PC-3 (cell line): ENCODE data around the gene MASP2. TPM values are rescaled to one million over a fixed set of nuclear protein-coding genes. Genes with fewer than 3 reads are reported as not detected.
"Not testable (repeated sequence)": the region's sequence is repeated elsewhere in the genome, so short reads cannot be mapped to it uniquely, and the experiment has no call there.

ENCODE experiments used
- ATAC-seq: fragments of 200-7000 bp; cut with Tn5 transposase; 2 replicates; pipeline ENCODE4 v1.9.1; 2020; ENCODE audit warnings: mild to moderate bottlenecking, moderate library complexity
- BruUV-seq: library from RNA; stranded (reverse); fragments of 400-500 nt; replicated peaks from 2 replicates; lab custom pipeline; 2021; lab: Mats Ljungman, UMichigan
- CTCF ChIA-PET: fragments of 300-600 bp; sonication (Branson Sonifier 250); formaldehyde crosslinking; loops from one replicate; lab custom pipeline; 2022; ENCODE audit warnings: antibody characterized with exemption; lab: Charles Lee
- POLR2A ChIA-PET: fragments of 300-600 bp; sonication (Branson Sonifier 250); formaldehyde crosslinking; loops from one replicate; lab custom pipeline; 2022; ENCODE audit warnings: antibody characterized with exemption; ENCODE audit not compliant: unreplicated experiment; lab: Charles Lee
- DNase-seq: peaks from one replicate; pipeline ENCODE4 v3.0.0-alpha.2; 2015
- H2AFZ ChIP-seq: fragments of 300-600 bp; sonication (generic); 2 replicates; pipeline ENCODE4 v1.6.0; 2016; ENCODE audit warnings: antibody characterized with exemption, low read length
- H3F3A ChIP-seq: fragments of 300-600 bp; sonication (generic); one replicate; pipeline ENCODE4 v1.6.0; 2017; ENCODE audit warnings: antibody characterized with exemption, low read length, control low read depth, mild to moderate bottlenecking; ENCODE audit not compliant: unreplicated experiment
- H3K27ac ChIP-seq: fragments of 300-600 bp; sonication (generic); 2 replicates; pipeline ENCODE4 v1.5.1; 2016; ENCODE audit warnings: mild to moderate bottlenecking, low read length
- H3K27me3 ChIP-seq: fragments of 300-600 bp; sonication (generic); 2 replicates; pipeline ENCODE4 v1.6.1; 2016; ENCODE audit warnings: low read length, mixed read lengths
- H3K36me3 ChIP-seq: fragments of 300-600 bp; sonication (generic); 2 replicates; pipeline ENCODE4 v1.6.1; 2016; ENCODE audit warnings: low read depth, mixed run types, low read length, mixed read lengths
- H3K4me1 ChIP-seq: fragments of 300-600 bp; sonication (generic); 2 replicates; pipeline ENCODE4 v1.5.1; 2016; ENCODE audit warnings: low read length; ENCODE audit not compliant: insufficient read depth
- H3K4me2 ChIP-seq: fragments of 300-600 bp; sonication (generic); 2 replicates; pipeline ENCODE4 v1.6.0; 2016; ENCODE audit warnings: low read length
- H3K4me3 ChIP-seq: fragments of 300-600 bp; sonication (generic); 2 replicates; pipeline ENCODE4 v1.5.1; 2016; ENCODE audit warnings: mild to moderate bottlenecking, low read length, mixed read lengths
- H3K79me2 ChIP-seq: fragments of 300-600 bp; sonication (generic); 2 replicates; pipeline ENCODE4 v1.6.1; 2017; ENCODE audit warnings: low read length, mixed read lengths
- H3K9ac ChIP-seq: fragments of 300-600 bp; sonication (generic); 2 replicates; pipeline ENCODE4 v1.6.0; 2016; ENCODE audit warnings: mild to moderate bottlenecking, low read length
- H3K9me2 ChIP-seq: fragments of 300-600 bp; sonication (generic); replicated peaks from 2 replicates; pipeline ENCODE4 v1.6.1; 2016; ENCODE audit warnings: mixed run types, low read length, mixed read lengths
- H3K9me3 ChIP-seq: fragments of 300-600 bp; sonication (generic); 2 replicates; pipeline ENCODE4 v1.6.1; 2016; ENCODE audit warnings: low read length, mixed read lengths
- H4K20me1 ChIP-seq: fragments of 300-600 bp; sonication (generic); 2 replicates; pipeline ENCODE4 v1.6.1; 2016; ENCODE audit warnings: low read length, mixed read lengths
- EZH2 ChIP-seq: fragments of 300-600 bp; sonication (generic); IDR thresholded peaks from one replicate; pipeline ENCODE4 v1.6.1; 2017; ENCODE audit warnings: antibody characterized with exemption, mild to moderate bottlenecking, low read length; ENCODE audit not compliant: unreplicated experiment
- EZH2phosphoT487 ChIP-seq: fragments of 300-600 bp; sonication (generic); IDR thresholded peaks from 2 replicates; pipeline ENCODE4 v1.6.1; 2018; ENCODE audit warnings: mild to moderate bottlenecking, antibody characterized with exemption, low read length, borderline replicate concordance
- intact Hi-C: fragments of 100-400 bp; cut with micrococcal nuclease; formaldehyde crosslinking; loops from 2 replicates; pipeline ENCODE4 v1.9.0; 2023
- total RNA-seq: library from RNA; depleted of rRNA; stranded (reverse); fragments of >200 nt; gene quantifications from 2 replicates; pipeline ENCODE4 v1.2.3, GENCODE V29; 2014
- TF ChIP-seq, protein P1 (sequence below): fragments of 300-600 bp; sonication (generic); conservative IDR thresholded peaks from 2 replicates; pipeline ENCODE4 v1.5.1; 2017; ENCODE audit warnings: antibody characterized with exemption, low read depth, mild to moderate bottlenecking, low read length

The MASP2 gene
- total RNA-seq, 1 experiment from 2014 or later: 0.26 TPM

DNA sequence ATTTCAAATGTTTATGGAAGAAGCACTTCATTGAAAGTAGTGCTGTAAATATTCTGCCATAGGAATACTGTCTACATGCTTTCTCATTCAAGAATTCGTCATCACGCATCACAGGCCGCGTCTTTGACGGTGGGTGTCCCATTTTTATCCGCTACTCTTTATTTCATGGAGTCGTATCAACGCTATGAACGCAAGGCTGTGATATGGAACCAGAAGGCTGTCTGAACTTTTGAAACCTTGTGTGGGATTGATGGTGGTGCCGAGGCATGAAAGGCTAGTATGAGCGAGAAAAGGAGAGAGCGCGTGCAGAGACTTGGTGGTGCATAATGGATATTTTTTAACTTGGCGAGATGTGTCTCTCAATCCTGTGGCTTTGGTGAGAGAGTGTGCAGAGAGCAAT, 23.8 kb downstream of the MASP2 start:
- no peak for ATAC-seq
- CTCF ChIA-PET: no interaction called here
- Histone ChIP-seq H3K27ac (no peak overlapping the region), H3K79me2 (peaks cover 8% of the 10 kb centered on the region; the same call in 1 of the 2 replicates), H3K4me1 (no peaks in the 10 kb centered on the region), H3F3A (peaks cover 8% of the 10 kb centered on the region), H3K27me3 (no peaks in the 10 kb centered on the region), H3K9me2 (no peaks in the 10 kb centered on the region), H2AFZ (no peak overlapping the region), H3K9me3 (no peaks in the 10 kb centered on the region), H3K4me3 (no peak overlapping the region), H3K9ac (no peak overlapping the region), H3K4me2 (no peak overlapping the region), H4K20me1 (peaks cover 36% of the 10 kb centered on the region; the same call in 1 of the 2 replicates), H3K36me3 (peaks cover 68% of the 10 kb centered on the region)
- TF ChIP-seq EZH2 (no peak), EZH2phosphoT487 (no peak)
- TF ChIP-seq, protein P1, sequence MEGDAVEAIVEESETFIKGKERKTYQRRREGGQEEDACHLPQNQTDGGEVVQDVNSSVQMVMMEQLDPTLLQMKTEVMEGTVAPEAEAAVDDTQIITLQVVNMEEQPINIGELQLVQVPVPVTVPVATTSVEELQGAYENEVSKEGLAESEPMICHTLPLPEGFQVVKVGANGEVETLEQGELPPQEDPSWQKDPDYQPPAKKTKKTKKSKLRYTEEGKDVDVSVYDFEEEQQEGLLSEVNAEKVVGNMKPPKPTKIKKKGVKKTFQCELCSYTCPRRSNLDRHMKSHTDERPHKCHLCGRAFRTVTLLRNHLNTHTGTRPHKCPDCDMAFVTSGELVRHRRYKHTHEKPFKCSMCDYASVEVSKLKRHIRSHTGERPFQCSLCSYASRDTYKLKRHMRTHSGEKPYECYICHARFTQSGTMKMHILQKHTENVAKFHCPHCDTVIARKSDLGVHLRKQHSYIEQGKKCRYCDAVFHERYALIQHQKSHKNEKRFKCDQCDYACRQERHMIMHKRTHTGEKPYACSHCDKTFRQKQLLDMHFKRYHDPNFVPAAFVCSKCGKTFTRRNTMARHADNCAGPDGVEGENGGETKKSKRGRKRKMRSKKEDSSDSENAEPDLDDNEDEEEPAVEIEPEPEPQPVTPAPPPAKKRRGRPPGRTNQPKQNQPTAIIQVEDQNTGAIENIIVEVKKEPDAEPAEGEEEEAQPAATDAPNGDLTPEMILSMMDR: no peak
- intact Hi-C loops: no loop called here
- POLR2A ChIA-PET: no interaction called here
- no TSS peak for BruUV-seq
- DNase-seq: no peak

DNA sequence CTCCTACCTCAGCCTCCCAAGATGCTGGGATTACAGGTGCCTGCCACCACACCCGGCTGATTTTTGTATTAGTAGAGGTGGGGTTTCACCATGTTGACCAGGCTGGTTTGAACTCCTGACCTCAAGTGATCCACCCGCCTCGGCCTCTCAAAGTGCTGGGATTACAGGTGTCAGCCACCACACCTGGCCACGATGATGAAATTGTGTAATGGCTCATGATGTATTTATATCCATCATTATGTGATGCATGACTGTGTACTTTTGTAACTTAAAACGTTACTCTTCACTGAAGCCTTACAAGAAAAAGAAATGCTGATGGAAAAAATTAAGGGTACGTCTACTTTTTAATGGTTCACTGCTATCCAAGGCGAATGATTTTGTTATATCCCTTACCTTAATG, 27.1 kb downstream of the MASP2 start:
- ATAC-seq (no peak), DNase-seq (no peak)
- H2AFZ ChIP-seq: no peak overlapping the region
- peaks cover 31% of the 10 kb centered on the region for H3K79me2 ChIP-seq
- no peaks in the 10 kb centered on the region for H3K27me3 ChIP-seq
- no peak overlapping the region for H3K4me3 ChIP-seq
- BruUV-seq: no TSS peak
- peaks cover 75% of the 10 kb centered on the region for H3K36me3 ChIP-seq
- no peak for TF ChIP-seq EZH2
- TF ChIP-seq, protein P1: no peak
- H3K9ac ChIP-seq: no peak overlapping the region
- peaks cover 52% of the 10 kb centered on the region for H4K20me1 ChIP-seq
- no peaks in the 10 kb centered on the region for H3K9me2 ChIP-seq
- H3K27ac ChIP-seq: no peak overlapping the region
- CTCF ChIA-PET: no interaction called here
- peaks cover 4% of the 10 kb centered on the region for H3F3A ChIP-seq
- H3K4me1 ChIP-seq: no peaks in the 10 kb centered on the region
- H3K4me2 ChIP-seq: no peak overlapping the region
- intact Hi-C loops: no loop called here
- POLR2A ChIA-PET: no interaction called here
- no peaks in the 10 kb centered on the region for H3K9me3 ChIP-seq

DNA sequence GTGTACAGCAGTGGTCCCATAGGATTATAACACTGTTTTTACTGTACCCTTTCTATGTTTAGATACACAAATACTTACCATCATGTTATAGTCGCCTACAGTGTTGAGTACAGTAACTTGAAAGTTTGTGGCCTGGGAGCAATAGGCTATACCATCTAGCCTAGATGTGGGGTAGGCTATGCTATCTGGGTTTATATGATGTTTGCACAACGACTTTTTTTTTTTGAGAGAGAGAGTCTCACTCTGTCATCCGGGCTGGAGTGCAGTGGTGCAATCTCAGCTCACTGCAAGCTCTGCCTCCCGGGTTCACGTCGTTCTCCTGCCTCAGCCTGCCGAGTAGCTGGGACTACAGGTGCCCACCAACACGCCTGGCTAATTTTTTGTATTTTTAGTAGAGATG, 27.7 kb downstream of the MASP2 start:
- Histone ChIP-seq H4K20me1 (peaks cover 55% of the 10 kb centered on the region), H3K36me3 (peaks cover 75% of the 10 kb centered on the region), H3K79me2 (peaks cover 38% of the 10 kb centered on the region)
- H3K27ac ChIP-seq, H3K4me3 ChIP-seq, POLR2A ChIA-PET, H3K9ac ChIP-seq, intact Hi-C loops, CTCF ChIA-PET, BruUV-seq, H2AFZ ChIP-seq, H3K9me3 ChIP-seq, H3K4me1 ChIP-seq, H3K9me2 ChIP-seq, H3K4me2 ChIP-seq, ATAC-seq, DNase-seq, H3F3A ChIP-seq, H3K27me3 ChIP-seq: not testable (repeated sequence)
